Choroid plexus epithelial cell (primary cell): Measurements from ENCODE around the gene ARTN.

Experiments
- DNase-seq: peaks from one replicate; pipeline ENCODE4 v3.0.0-alpha.2; 2010; ENCODE audit warnings: low read depth
- H3K4me3 ChIP-seq: 2 replicates; pipeline ENCODE4 v1.5.1; 2011; ENCODE audit warnings: low read depth, mild to moderate bottlenecking, control low read depth, low read length, moderate library complexity
- TF ChIP-seq, protein P1 (sequence below): conservative IDR thresholded peaks from 2 replicates; pipeline ENCODE4 v1.5.1; 2011; ENCODE audit warnings: low read depth, mild to moderate bottlenecking, control low read depth, inconsistent platforms, low read length, moderate library complexity

The ARTN gene

DNA sequence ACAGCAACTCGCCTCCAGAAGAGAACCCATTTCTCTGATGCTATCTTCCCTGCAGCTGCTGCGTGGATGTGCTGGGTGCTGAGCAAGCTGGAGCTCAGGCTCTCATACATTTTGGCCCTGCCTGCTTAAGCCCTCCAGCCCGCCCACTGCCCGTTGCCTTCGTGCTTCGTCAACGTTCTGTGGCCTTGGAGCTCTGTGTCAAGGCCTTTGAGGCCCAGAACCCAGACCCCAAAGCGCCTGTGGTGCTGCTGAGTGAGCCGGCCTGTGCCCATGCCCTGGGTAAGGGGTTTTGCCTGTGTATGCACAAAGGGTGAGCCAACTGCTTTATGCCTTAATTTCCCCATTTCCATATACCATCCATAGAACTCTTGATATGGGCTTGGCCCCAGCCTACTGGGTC is 37.3 kb downstream of the ARTN start:
- TF ChIP-seq, protein P1, sequence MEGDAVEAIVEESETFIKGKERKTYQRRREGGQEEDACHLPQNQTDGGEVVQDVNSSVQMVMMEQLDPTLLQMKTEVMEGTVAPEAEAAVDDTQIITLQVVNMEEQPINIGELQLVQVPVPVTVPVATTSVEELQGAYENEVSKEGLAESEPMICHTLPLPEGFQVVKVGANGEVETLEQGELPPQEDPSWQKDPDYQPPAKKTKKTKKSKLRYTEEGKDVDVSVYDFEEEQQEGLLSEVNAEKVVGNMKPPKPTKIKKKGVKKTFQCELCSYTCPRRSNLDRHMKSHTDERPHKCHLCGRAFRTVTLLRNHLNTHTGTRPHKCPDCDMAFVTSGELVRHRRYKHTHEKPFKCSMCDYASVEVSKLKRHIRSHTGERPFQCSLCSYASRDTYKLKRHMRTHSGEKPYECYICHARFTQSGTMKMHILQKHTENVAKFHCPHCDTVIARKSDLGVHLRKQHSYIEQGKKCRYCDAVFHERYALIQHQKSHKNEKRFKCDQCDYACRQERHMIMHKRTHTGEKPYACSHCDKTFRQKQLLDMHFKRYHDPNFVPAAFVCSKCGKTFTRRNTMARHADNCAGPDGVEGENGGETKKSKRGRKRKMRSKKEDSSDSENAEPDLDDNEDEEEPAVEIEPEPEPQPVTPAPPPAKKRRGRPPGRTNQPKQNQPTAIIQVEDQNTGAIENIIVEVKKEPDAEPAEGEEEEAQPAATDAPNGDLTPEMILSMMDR = no peak
- no peak overlapping the region for H3K4me3 ChIP-seq
- no peak for DNase-seq

DNA sequence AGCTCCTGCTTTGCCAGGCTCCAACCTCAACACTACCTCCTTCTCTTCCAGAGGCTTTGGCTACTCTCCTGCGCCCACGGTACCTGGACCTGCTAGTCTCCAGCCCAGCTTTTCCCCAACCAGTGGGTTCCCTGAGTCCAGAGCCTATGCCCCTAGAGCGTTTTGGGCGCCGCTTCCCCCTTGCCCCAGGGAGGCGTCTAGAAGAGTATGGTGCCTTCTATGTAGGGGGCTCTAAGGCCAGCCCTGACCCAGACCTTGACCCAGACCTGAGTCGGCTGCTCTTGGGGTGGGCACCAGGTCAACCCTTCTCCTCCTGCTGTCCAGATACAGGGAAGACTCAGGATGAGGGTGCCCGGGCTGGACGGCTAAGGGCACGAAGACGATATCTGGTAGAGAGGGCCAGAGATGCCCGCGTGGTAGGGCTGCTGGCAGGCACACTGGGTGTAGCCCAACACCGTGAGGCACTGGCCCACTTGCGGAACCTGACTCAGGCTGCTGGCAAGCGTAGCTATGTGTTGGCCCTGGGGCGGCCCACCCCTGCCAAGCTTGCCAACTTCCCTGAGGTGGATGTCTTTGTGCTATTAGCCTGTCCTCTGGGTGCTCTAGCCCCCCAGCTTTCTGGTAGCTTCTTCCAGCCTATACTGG is 37.9 kb downstream of the ARTN start:
- H3K4me3 ChIP-seq = no peak overlapping the region
- TF ChIP-seq, protein P1 = no peak
- no peak for DNase-seq

DNA sequence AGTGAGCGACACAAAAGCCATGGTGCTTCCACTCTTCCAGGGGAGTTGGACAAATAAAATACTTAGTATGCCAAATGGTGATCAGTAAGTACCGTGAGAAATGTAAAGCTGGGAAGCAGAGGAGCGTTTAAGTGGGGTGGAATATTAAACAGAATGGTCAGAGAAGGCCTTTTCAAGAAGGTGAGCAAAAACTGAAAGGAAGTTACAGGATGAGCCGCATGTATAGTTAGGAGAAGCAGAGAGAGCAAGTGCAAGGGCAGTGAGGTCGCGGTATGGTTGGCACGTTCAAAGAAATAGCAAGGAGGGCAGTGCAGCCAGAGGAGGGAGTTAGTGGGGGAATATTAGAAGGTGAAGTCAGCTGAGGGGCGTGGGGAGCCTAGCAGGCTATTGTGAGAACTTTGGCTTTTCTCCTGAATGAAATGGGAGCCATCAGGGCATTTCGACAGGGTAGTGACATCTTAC is 40.4 kb downstream of the ARTN start:
- TF ChIP-seq, protein P1 = no peak
- H3K4me3 ChIP-seq = peak overlapping the region; percentile 97
- DNase-seq = peak; percentile 22

DNA sequence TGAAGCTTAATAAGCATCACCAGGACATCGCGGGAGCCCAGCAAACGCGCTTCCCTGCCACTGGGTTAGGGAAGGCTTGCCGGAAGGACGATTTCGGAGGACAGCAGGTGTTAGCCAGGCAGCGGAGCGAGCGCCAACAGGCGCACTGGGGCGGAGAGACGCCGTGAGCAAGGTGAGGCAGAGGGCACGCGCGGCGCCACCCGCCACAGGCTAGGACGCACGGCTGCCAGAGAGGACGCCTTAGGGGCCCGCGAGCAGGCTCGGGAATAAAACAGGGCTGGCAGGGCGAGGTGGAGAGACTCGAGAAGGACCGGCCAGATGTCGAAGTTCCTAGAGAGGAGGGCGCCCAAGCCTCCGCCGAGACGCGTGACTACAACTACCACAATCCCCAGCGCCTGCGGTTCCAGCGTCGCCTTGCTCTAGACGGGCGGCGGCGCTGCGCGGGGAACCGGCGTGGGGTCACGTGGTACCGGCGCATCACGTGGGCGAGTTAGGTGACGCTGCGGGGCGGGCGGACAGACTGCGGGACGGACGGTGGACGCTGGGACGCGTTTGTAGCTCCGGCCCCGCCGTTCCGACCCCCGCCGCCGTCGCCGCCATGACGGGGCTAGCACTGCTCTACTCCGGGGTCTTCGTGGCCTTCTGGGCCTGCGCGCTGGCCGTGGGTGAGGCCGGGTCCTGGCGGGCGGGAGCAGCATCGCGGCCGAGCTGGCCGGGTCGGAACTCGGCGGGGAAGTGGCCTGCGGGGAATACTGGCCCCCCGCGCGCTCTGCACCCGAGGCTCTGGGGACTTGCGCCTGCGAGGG is 41.0 kb downstream of the ARTN start, which contains the start of gene ATP6V0B:
ATP6V0B (plus strand) TSS at position 518 of the 806 bp plus-strand sequence; CDS start at position 599, 81 bp downstream.
- peak within 1 kb of the TSS; percentile 97 for H3K4me3 ChIP-seq
- TF ChIP-seq, protein P1 = no peak
- peak; percentile 95 for DNase-seq

DNA sequence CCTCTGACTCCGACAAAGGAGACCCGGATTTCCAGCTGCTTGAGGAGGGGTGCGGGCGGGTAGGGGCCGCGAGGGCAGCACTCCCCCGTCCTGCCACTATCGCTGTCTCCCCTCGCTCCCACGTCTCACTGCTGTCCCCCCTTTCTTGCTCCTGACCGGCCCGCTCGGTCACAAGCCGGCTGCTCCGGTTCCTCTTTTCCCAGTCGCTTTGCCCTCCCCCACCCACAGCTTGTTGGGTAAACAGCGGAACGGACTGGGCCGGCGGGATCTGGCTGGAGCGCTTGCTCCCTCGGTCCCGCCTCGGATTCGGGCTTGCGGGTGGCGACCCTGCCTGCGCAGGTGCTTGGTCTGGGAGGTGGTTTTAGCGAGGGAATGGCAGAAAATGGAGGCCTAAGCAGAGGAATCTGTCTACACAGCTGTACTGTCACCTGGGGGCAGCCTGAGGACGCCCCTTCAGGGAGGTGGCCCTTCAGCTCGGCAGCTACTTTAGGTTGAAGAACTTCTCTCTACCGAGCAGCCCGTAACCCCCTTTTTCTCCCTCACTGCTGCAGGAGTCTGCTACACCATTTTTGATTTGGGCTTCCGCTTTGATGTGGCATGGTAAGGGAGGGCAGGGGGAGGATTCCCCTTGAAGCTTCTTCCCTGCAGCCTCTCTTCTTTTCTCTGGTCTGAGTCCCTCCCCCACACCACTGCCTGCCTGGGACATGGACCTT is 41.8 kb downstream of the ARTN start:
- TF ChIP-seq, protein P1 = no peak
- DNase-seq = peak; percentile 33
- H3K4me3 ChIP-seq = peak overlapping the region; percentile 97

DNA sequence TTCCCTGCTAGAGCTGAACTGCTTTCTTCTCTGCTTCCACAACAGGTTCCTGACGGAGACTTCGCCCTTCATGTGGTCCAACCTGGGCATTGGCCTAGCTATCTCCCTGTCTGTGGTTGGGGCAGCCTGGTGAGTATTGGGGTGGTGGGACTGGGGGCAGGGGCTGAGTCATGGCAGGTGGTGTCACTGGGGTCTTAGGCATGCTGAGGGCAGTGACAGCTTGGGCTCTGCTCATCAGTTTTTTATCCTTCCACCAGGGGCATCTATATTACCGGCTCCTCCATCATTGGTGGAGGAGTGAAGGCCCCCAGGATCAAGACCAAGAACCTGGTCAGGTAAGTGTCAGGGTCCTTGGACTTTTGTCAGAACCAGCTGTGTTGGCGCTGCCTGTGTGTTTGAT is 42.4 kb downstream of the ARTN start:
- DNase-seq = no peak
- peak overlapping the region; percentile 97 for H3K4me3 ChIP-seq
- TF ChIP-seq, protein P1 = peak; percentile 19
